Vagina (tissue), 2 donors: ENCODE results near the gene COL1A2. TPM values are rescaled to one million over a fixed set of nuclear protein-coding genes. Genes with fewer than 3 reads are reported as not detected.

ENCODE experiments used
- DNase-seq, 2 donors: peaks; one replicate each; pipeline ENCODE4 v3.0.0-alpha.2; 2017; ENCODE audit errors: extremely low spot score in 2 of 2
- H3K27ac ChIP-seq: fragments of 200-600 bp; sonication (generic); one replicate; pipeline ENCODE4 v1.5.1; 2019
- H3K27me3 ChIP-seq: fragments of 200-600 bp; sonication (generic); one replicate; pipeline ENCODE4 v1.5.1; 2019
- H3K36me3 ChIP-seq, 2 donors: fragments of 200-600 bp; sonication (generic); one replicate each; pipeline ENCODE4 v1.5.1; 2017 to 2019
- H3K4me1 ChIP-seq: fragments of 200-600 bp; sonication (generic); one replicate; pipeline ENCODE4 v1.5.1; 2019
- H3K4me3 ChIP-seq, 2 donors: fragments of 200-600 bp; sonication (generic); 1 replicate in 1 of 2; 2 replicates in 1 of 2; pipeline ENCODE4 v1.5.1; 2016 to 2019
- H3K9me3 ChIP-seq: fragments of 200-600 bp; sonication (generic); one replicate; pipeline ENCODE4 v1.5.1; 2019
- CTCF ChIP-seq, 3 experiments: fragments of 450-650 bp in 2 of 3; fragments of 200-600 bp in 1 of 3; sonication (generic) in 1 of 3; IDR thresholded peaks; one replicate each; pipeline ENCODE4 v1.5.1; 2017 to 2019; ENCODE audit warnings: antibody characterized with exemption in 3 of 3, mild to moderate bottlenecking in 2 of 3, moderate library complexity in 2 of 3
- POLR2A ChIP-seq, 2 donors: fragments of 450-650 bp; IDR thresholded peaks; one replicate each; pipeline ENCODE4 v1.6.1; 2017; ENCODE audit warnings: antibody characterized with exemption in 2 of 2, mild to moderate bottlenecking in 2 of 2, moderate library complexity in 2 of 2
- POLR2AphosphoS5 ChIP-seq, 2 donors: sonication (generic); formaldehyde crosslinking; IDR thresholded peaks; one replicate each; pipeline ENCODE4 v1.9.0; 2017; ENCODE audit warnings: antibody characterized with exemption in 2 of 2, mild to moderate bottlenecking in 2 of 2, low read depth in 1 of 2; ENCODE audit not compliant: insufficient read depth in 1 of 2
- intact Hi-C: fragments of 100-400 bp; cut with DNase I; formaldehyde crosslinking; loops from one replicate; pipeline ENCODE4 v1.15.1; 2023
- total RNA-seq: library from RNA; depleted of rRNA; stranded (reverse); fragments of >200 nt; gene quantifications from one replicate; pipeline ENCODE4 v1.2.3, GENCODE V29; 2016

Gene COL1A2
- total RNA-seq, 1 donor from 2014 or later = 199 TPM

- TF ChIP-seq POLR2A (IDR thresholded peaks at IDR 0.05) (no peak), CTCF (IDR thresholded peaks at IDR 0.05) (no peak), POLR2AphosphoS5 (IDR thresholded peaks at IDR 0.05; ENCODE audit: insufficient read depth in 1 of 2, low read depth in 1 of 2) (no peak)
- Histone ChIP-seq H3K4me1 (peaks cover 4% of the 10 kb centered on the region), H3K4me3 (no peak overlapping the region), H3K27ac (no peak overlapping the region), H3K27me3 (no peaks in the 10 kb centered on the region), H3K9me3 (no peaks in the 10 kb centered on the region), H3K36me3 (no peaks in the 10 kb centered on the region)
- DNase-seq = no peak
- intact Hi-C loops = no loop called here
These were observed 32.4 kb upstream of the COL1A2 start for GRCh38 chr7:94362276-94362675.

GRCh38 chr7:94364816-94365215, 29.9 kb upstream of the COL1A2 start:
- no peaks in the 10 kb centered on the region for H3K9me3 ChIP-seq
- no peaks in the 10 kb centered on the region for H3K36me3 ChIP-seq
- no peak for DNase-seq
- no peak overlapping the region for H3K4me3 ChIP-seq
- intact Hi-C loops = no loop called here
- H3K4me1 ChIP-seq = peaks cover 24% of the 10 kb centered on the region
- no peaks in the 10 kb centered on the region for H3K27me3 ChIP-seq
- peak overlapping the region; percentile 77 for H3K27ac ChIP-seq
- TF ChIP-seq POLR2A (IDR thresholded peaks at IDR 0.05) (no peak), CTCF (IDR thresholded peaks at IDR 0.05) (no peak), POLR2AphosphoS5 (IDR thresholded peaks at IDR 0.05; ENCODE audit: insufficient read depth in 1 of 2, low read depth in 1 of 2) (no peak)

- H3K27ac ChIP-seq = peak overlapping the region; percentile 77
- no peak for DNase-seq
- TF ChIP-seq POLR2A (IDR thresholded peaks at IDR 0.05) (no peak), CTCF (IDR thresholded peaks at IDR 0.05) (no peak), POLR2AphosphoS5 (IDR thresholded peaks at IDR 0.05; ENCODE audit: insufficient read depth in 1 of 2, low read depth in 1 of 2) (no peak)
- peaks cover 30% of the 10 kb centered on the region for H3K4me1 ChIP-seq
- no peak overlapping the region for H3K4me3 ChIP-seq
- intact Hi-C loops = no loop called here
- no peaks in the 10 kb centered on the region for H3K9me3 ChIP-seq
- no peaks in the 10 kb centered on the region for H3K36me3 ChIP-seq
- no peaks in the 10 kb centered on the region for H3K27me3 ChIP-seq
These were observed 28.5 kb upstream of the COL1A2 start for GRCh38 chr7:94366163-94366562.

- peak overlapping the region; percentile 77 for H3K27ac ChIP-seq
- H3K4me1 ChIP-seq = peaks cover 30% of the 10 kb centered on the region
- intact Hi-C loops = no loop called here
These were observed 27.9 kb upstream of the COL1A2 start for GRCh38 chr7:94366832-94367231.

More at GRCh38 chr7:94366832-94367231, 27.9 kb upstream of the COL1A2 start:
- DNase-seq = no peak
- no peak for TF ChIP-seq POLR2A (IDR thresholded peaks at IDR 0.05)
- TF ChIP-seq CTCF (IDR thresholded peaks at IDR 0.05) = no peak
- TF ChIP-seq POLR2AphosphoS5 (IDR thresholded peaks at IDR 0.05; ENCODE audit: insufficient read depth in 1 of 2, low read depth in 1 of 2) = no peak
- H3K27me3 ChIP-seq = no peaks in the 10 kb centered on the region
- no peaks in the 10 kb centered on the region for H3K36me3 ChIP-seq
- H3K9me3 ChIP-seq = no peaks in the 10 kb centered on the region
- H3K4me3 ChIP-seq = no peak overlapping the region
